Neural progenitor cell (in vitro differentiated cells): Measurements from ENCODE around the gene XPNPEP1. TPM values are rescaled to one million over a fixed set of nuclear protein-coding genes. Genes with fewer than 3 reads are reported as not detected.

Source experiments
- DNase-seq: peaks from one replicate; pipeline ENCODE4 v3.0.0-alpha.2; 2016; ENCODE audit warnings: low spot score
- H2AFZ ChIP-seq: fragments of 200-600 bp; sonication (generic); replicated peaks from 2 replicates; pipeline ENCODE4 v1.6.1; 2016; ENCODE audit warnings: antibody characterized with exemption
- H3F3A ChIP-seq: fragments of 200-600 bp; sonication (generic); 2 replicates; pipeline ENCODE4 v1.6.1; 2016; ENCODE audit warnings: antibody characterized with exemption, low read depth
- H3K27ac ChIP-seq: fragments of 200-600 bp; sonication (generic); 2 replicates; pipeline ENCODE4 v1.5.1; 2016; ENCODE audit warnings: mild to moderate bottlenecking
- H3K27me3 ChIP-seq: fragments of 200-600 bp; sonication (generic); 2 replicates; pipeline ENCODE4 v1.6.1; 2016; ENCODE audit warnings: mild to moderate bottlenecking, moderate library complexity
- H3K36me3 ChIP-seq: fragments of 200-600 bp; sonication (generic); 2 replicates; pipeline ENCODE4 v1.5.1; 2016
- H3K4me1 ChIP-seq: fragments of 200-600 bp; sonication (generic); 2 replicates; pipeline ENCODE4 v1.6.1; 2016; ENCODE audit warnings: mixed run types
- H3K4me2 ChIP-seq: fragments of 200-600 bp; sonication (generic); 2 replicates; pipeline ENCODE4 v1.6.1; 2016
- H3K4me3 ChIP-seq: fragments of 200-600 bp; sonication (generic); 2 replicates; pipeline ENCODE4 v1.5.1; 2016
- H3K79me2 ChIP-seq: fragments of 200-600 bp; sonication (generic); 2 replicates; pipeline ENCODE4 v1.6.1; 2016; ENCODE audit warnings: low read depth
- H3K9ac ChIP-seq: fragments of 200-600 bp; sonication (generic); 2 replicates; pipeline ENCODE4 v1.6.1; 2016
- H3K9me3 ChIP-seq: fragments of 200-600 bp; sonication (generic); 2 replicates; pipeline ENCODE4 v1.5.1; 2016; ENCODE audit warnings: low read depth
- H4K20me1 ChIP-seq: fragments of 200-600 bp; sonication (generic); 2 replicates; pipeline ENCODE4 v1.6.1; 2016; ENCODE audit warnings: low read depth
- H3K27ac Mint-ChIP-seq: 3 replicates; pipeline ENCODE4 v1.8.0; 2021; ENCODE audit warnings: mixed read lengths
- H3K27me3 Mint-ChIP-seq: 2 replicates; pipeline ENCODE4 v1.8.0; 2022; ENCODE audit warnings: low read depth, mild to moderate bottlenecking, inconsistent platforms, moderate library complexity, mixed read lengths; ENCODE audit not compliant: insufficient read depth
- H3K36me3 Mint-ChIP-seq: 3 replicates; pipeline ENCODE4 v1.8.0; 2021; ENCODE audit warnings: mixed read lengths
- H3K4me1 Mint-ChIP-seq: 3 replicates; pipeline ENCODE4 v1.8.0; 2021; ENCODE audit warnings: mixed read lengths
- H3K4me3 Mint-ChIP-seq: 3 replicates; pipeline ENCODE4 v1.8.0; 2021; ENCODE audit warnings: mild to moderate bottlenecking, moderate library complexity, mixed read lengths
- H3K9me3 Mint-ChIP-seq: 3 replicates; pipeline ENCODE4 v1.8.0; 2020; ENCODE audit warnings: mixed read lengths
- CTCF ChIP-seq: fragments of 200-600 bp; sonication (generic); IDR thresholded peaks from 2 replicates; pipeline ENCODE4 v1.5.1; 2017; ENCODE audit warnings: antibody characterized with exemption, mild to moderate bottlenecking
- EZH2 ChIP-seq: fragments of 200-600 bp; sonication (generic); IDR thresholded peaks from 2 replicates; pipeline ENCODE4 v1.6.1; 2017; ENCODE audit warnings: antibody characterized with exemption, mild to moderate bottlenecking, moderate library complexity
- EZH2phosphoT487 ChIP-seq: fragments of 200-600 bp; sonication (generic); IDR thresholded peaks from 2 replicates; pipeline ENCODE4 v1.6.1; 2017; ENCODE audit warnings: antibody characterized with exemption
- total RNA-seq: library from RNA; depleted of rRNA; stranded (reverse); fragments of >200 nt; gene quantifications from 2 replicates; pipeline ENCODE4 v1.2.3, GENCODE V29; 2015; ENCODE audit warnings: low replicate concordance

Gene XPNPEP1
- total RNA-seq, 1 donor from 2014 or later, result 113 TPM

- no peaks in the 10 kb centered on the region for H3K4me1 Mint-ChIP-seq
- H3K4me1 ChIP-seq, result no peaks in the 10 kb centered on the region
- no peaks in the 10 kb centered on the region for H3K79me2 ChIP-seq
- no peak overlapping the region for H3K27ac Mint-ChIP-seq
- H3F3A ChIP-seq, result no peaks in the 10 kb centered on the region
- no peak overlapping the region for H3K4me3 ChIP-seq
- no peak overlapping the region for H3K27ac ChIP-seq
- no peaks in the 10 kb centered on the region for H3K9me3 ChIP-seq
- H4K20me1 ChIP-seq, result no peaks in the 10 kb centered on the region
- H3K36me3 Mint-ChIP-seq, result peaks cover 11% of the 10 kb centered on the region
- H2AFZ ChIP-seq, result no peak overlapping the region
- H3K4me3 Mint-ChIP-seq, result no peak overlapping the region
- H3K4me2 ChIP-seq, result no peak overlapping the region
- H3K9ac ChIP-seq, result no peak overlapping the region
- H3K9me3 Mint-ChIP-seq, result no peaks in the 10 kb centered on the region
- TF ChIP-seq CTCF (no peak), EZH2phosphoT487 (no peak), EZH2 (no peak)
- H3K36me3 ChIP-seq, result peaks cover 8% of the 10 kb centered on the region
- DNase-seq, result no peak
- no peaks in the 10 kb centered on the region for H3K27me3 Mint-ChIP-seq
- no peaks in the 10 kb centered on the region for H3K27me3 ChIP-seq
Observed at GRCh38 chr10:109875151-109875568, 48.2 kb downstream of the XPNPEP1 start.

GRCh38 chr10:109871476-109871875 is 51.8 kb downstream of the XPNPEP1 start:
- Histone ChIP-seq H3K4me1 (no peaks in the 10 kb centered on the region), H3K27ac (no peak overlapping the region)
- peaks cover 18% of the 10 kb centered on the region for H3K36me3 Mint-ChIP-seq

DNA sequence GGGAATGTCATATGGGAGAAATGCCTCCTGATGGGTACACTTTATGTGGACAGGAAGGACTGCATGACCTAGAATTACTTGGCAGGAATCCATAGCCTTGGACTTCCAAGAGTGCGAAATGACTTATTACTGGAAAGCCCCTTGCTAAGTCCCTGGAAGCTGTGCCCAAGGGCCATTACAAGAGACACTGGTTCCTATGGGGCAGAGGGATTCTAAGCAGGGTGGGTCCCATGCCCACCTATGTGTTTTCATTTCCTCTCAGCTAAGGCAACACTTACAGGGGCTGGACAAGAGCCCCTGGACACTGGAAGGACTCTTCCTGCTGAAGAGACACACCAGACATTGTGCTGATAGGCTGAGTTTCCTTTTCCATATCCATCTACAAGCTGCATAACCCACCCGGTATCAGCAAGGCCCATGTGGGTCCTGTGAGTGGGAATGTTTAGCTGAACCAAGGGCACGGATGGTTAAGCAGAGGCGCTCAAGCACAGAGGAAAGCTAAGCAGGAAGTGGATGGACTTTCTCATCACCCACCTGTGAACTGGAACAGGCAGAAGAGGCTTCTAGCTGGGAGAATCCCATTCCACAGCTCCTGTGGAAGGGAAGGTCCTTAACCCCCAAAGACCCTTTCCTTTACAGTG is 56.2 kb downstream of the XPNPEP1 start:
- TF ChIP-seq EZH2phosphoT487 (no peak), CTCF (no peak), EZH2 (no peak)
- peaks cover 6% of the 10 kb centered on the region for H3K4me1 ChIP-seq
- Mint-ChIP-seq H3K4me3 (no peak overlapping the region), H3K36me3 (peaks cover 39% of the 10 kb centered on the region), H3K27ac (no peak overlapping the region), H3K9me3 (peaks cover 9% of the 10 kb centered on the region), H3K27me3 (no peaks in the 10 kb centered on the region), H3K4me1 (no peaks in the 10 kb centered on the region)
- peaks cover 7% of the 10 kb centered on the region for H3K36me3 ChIP-seq
- H4K20me1 ChIP-seq, result no peaks in the 10 kb centered on the region
- no peak overlapping the region for H3K27ac ChIP-seq
- H3K27me3 ChIP-seq, result no peaks in the 10 kb centered on the region
- no peak overlapping the region for H3K4me2 ChIP-seq
- H3K9ac ChIP-seq, result no peak overlapping the region
- H3K4me3 ChIP-seq, result no peak overlapping the region
- no peak for DNase-seq
- H2AFZ ChIP-seq, result no peak overlapping the region
- peaks cover 3% of the 10 kb centered on the region for H3K9me3 ChIP-seq
- no peaks in the 10 kb centered on the region for H3K79me2 ChIP-seq
- H3F3A ChIP-seq, result no peaks in the 10 kb centered on the region

More at GRCh38 chr10:109871476-109871875, 51.8 kb downstream of the XPNPEP1 start:
- no peak overlapping the region for H3K4me2 ChIP-seq
- Mint-ChIP-seq H3K4me3 (no peak overlapping the region), H3K4me1 (no peaks in the 10 kb centered on the region), H3K27ac (no peak overlapping the region), H3K9me3 (no peaks in the 10 kb centered on the region), H3K27me3 (no peaks in the 10 kb centered on the region)
- H3K36me3 ChIP-seq, result peaks cover 5% of the 10 kb centered on the region
- H2AFZ ChIP-seq, result no peak overlapping the region
- H3K9ac ChIP-seq, result no peak overlapping the region
- DNase-seq, result no peak
- no peaks in the 10 kb centered on the region for H3K9me3 ChIP-seq
- H3K79me2 ChIP-seq, result no peaks in the 10 kb centered on the region
- H3K4me3 ChIP-seq, result no peak overlapping the region
- TF ChIP-seq EZH2phosphoT487, result no peak
- H3K27me3 ChIP-seq, result no peaks in the 10 kb centered on the region
- H4K20me1 ChIP-seq, result no peaks in the 10 kb centered on the region
- no peaks in the 10 kb centered on the region for H3F3A ChIP-seq
